ENCODE data around the gene DGKE.

DGKE gene

DNA sequence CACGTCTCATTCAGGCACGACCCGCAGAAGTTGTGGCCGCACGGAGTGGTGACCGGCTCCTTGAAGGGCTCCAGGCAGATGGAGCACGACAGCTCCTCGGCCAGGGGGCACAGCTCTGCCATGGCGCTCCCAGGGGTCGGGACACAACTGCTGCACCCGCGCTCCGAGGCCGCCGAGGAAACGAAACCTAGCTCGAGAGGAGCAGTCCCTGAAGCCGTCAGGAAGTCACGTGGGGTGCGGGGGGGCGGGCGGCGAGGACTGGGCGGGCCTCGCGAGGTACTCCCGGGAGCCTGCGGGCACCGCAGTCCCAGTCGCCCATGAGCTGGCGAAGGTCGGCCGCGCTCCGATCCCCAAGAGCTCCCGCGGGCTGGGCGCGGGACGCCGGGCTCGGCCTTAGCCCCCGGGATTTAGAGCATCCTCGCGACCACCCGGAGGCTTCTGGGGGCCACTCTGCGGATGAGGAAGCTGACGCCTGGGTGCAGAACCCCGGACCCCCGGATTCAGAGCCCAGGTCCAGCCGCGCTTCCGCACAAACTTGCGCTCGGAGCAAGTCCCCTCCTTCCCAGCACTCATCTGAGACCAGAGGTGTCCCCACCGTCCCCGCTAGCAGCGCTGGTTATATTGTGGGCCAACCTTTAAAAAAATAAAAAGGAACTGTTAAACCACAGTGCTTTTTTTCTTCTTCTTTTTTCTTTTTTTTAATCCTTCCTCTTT is 80.1 kb downstream of the DGKE start, which contains the start of gene TRIM25 (continued):
- TF ChIP-seq, protein P1, sequence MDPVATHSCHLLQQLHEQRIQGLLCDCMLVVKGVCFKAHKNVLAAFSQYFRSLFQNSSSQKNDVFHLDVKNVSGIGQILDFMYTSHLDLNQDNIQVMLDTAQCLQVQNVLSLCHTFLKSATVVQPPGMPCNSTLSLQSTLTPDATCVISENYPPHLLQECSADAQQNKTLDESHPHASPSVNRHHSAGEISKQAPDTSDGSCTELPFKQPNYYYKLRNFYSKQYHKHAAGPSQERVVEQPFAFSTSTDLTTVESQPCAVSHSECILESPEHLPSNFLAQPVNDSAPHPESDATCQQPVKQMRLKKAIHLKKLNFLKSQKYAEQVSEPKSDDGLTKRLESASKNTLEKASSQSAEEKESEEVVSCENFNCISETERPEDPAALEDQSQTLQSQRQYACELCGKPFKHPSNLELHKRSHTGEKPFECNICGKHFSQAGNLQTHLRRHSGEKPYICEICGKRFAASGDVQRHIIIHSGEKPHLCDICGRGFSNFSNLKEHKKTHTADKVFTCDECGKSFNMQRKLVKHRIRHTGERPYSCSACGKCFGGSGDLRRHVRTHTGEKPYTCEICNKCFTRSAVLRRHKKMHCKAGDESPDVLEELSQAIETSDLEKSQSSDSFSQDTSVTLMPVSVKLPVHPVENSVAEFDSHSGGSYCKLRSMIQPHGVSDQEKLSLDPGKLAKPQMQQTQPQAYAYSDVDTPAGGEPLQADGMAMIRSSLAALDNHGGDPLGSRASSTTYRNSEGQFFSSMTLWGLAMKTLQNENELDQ (tag by site-specific recombination; IDR thresholded peaks at IDR 0.05; ENCODE audit: low read depth): no peak
- peak; percentile 51; the same call in 1 of the 2 replicates for TF ChIP-seq YY1 (tag by site-specific recombination; IDR thresholded peaks at IDR 0.05)
- peak; percentile 56; the same call in 1 of the 2 replicates for TF ChIP-seq KLF10 (tag by site-specific recombination; IDR thresholded peaks at IDR 0.05)
- TF ChIP-seq ZNF302 (tag by site-specific recombination; IDR thresholded peaks at IDR 0.05; ENCODE audit: low read depth): no peak
- TF ChIP-seq ZNF610 (tag by site-specific recombination; IDR thresholded peaks at IDR 0.05; ENCODE audit: borderline replicate concordance): peak; percentile 9; the same call in 1 of the 2 replicates
- peak; percentile 88 for TF ChIP-seq SP3 (tag by site-specific recombination; IDR thresholded peaks at IDR 0.05)
- TF ChIP-seq, protein P2, sequence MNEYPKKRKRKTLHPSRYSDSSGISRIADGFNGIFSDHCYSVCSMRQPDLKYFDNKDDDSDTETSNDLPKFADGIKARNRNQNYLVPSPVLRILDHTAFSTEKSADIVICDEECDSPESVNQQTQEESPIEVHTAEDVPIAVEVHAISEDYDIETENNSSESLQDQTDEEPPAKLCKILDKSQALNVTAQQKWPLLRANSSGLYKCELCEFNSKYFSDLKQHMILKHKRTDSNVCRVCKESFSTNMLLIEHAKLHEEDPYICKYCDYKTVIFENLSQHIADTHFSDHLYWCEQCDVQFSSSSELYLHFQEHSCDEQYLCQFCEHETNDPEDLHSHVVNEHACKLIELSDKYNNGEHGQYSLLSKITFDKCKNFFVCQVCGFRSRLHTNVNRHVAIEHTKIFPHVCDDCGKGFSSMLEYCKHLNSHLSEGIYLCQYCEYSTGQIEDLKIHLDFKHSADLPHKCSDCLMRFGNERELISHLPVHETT (tag by site-specific recombination; IDR thresholded peaks at IDR 0.05): no peak; the same call in 1 of the 2 replicates
- peak; percentile 30; the same call in 1 of the 2 replicates for TF ChIP-seq IKZF3 (tag by site-specific recombination; IDR thresholded peaks at IDR 0.05)
- TF ChIP-seq ZNF76 (tag by site-specific recombination; IDR thresholded peaks at IDR 0.05; ENCODE audit: borderline replicate concordance, low read depth): peak; percentile 74; the same call in 1 of the 2 replicates
- TF ChIP-seq ZNF843 (tag by site-specific recombination; IDR thresholded peaks at IDR 0.05): peak; percentile 65; the same call in 1 of the 2 replicates
- TF ChIP-seq SP2 (tag by site-specific recombination; IDR thresholded peaks at IDR 0.05): peak; percentile 75
- TF ChIP-seq, protein P3, sequence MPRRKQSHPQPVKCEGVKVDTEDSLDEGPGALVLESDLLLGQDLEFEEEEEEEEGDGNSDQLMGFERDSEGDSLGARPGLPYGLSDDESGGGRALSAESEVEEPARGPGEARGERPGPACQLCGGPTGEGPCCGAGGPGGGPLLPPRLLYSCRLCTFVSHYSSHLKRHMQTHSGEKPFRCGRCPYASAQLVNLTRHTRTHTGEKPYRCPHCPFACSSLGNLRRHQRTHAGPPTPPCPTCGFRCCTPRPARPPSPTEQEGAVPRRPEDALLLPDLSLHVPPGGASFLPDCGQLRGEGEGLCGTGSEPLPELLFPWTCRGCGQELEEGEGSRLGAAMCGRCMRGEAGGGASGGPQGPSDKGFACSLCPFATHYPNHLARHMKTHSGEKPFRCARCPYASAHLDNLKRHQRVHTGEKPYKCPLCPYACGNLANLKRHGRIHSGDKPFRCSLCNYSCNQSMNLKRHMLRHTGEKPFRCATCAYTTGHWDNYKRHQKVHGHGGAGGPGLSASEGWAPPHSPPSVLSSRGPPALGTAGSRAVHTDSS (tag by site-specific recombination; IDR thresholded peaks at IDR 0.05): peak; percentile 30; the same call in 1 of the 2 replicates
- TF ChIP-seq, protein P4, sequence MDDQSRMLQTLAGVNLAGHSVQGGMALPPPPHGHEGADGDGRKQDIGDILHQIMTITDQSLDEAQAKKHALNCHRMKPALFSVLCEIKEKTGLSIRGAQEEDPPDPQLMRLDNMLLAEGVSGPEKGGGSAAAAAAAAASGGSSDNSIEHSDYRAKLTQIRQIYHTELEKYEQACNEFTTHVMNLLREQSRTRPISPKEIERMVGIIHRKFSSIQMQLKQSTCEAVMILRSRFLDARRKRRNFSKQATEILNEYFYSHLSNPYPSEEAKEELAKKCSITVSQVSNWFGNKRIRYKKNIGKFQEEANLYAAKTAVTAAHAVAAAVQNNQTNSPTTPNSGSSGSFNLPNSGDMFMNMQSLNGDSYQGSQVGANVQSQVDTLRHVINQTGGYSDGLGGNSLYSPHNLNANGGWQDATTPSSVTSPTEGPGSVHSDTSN (CRISPR knock-in tag; IDR thresholded peaks at IDR 0.05): peak; percentile 87
- TF ChIP-seq, protein P5, sequence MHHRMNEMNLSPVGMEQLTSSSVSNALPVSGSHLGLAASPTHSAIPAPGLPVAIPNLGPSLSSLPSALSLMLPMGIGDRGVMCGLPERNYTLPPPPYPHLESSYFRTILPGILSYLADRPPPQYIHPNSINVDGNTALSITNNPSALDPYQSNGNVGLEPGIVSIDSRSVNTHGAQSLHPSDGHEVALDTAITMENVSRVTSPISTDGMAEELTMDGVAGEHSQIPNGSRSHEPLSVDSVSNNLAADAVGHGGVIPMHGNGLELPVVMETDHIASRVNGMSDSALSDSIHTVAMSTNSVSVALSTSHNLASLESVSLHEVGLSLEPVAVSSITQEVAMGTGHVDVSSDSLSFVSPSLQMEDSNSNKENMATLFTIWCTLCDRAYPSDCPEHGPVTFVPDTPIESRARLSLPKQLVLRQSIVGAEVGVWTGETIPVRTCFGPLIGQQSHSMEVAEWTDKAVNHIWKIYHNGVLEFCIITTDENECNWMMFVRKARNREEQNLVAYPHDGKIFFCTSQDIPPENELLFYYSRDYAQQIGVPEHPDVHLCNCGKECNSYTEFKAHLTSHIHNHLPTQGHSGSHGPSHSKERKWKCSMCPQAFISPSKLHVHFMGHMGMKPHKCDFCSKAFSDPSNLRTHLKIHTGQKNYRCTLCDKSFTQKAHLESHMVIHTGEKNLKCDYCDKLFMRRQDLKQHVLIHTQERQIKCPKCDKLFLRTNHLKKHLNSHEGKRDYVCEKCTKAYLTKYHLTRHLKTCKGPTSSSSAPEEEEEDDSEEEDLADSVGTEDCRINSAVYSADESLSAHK (tag by site-specific recombination; IDR thresholded peaks at IDR 0.05): 0 out of 2 replicates have a peak, but pooled peaks have one; percentile 40
- peak; percentile 65 for TF ChIP-seq ZNF394 (tag by site-specific recombination; IDR thresholded peaks at IDR 0.05; ENCODE audit: borderline replicate concordance)
- TF ChIP-seq, protein P6, sequence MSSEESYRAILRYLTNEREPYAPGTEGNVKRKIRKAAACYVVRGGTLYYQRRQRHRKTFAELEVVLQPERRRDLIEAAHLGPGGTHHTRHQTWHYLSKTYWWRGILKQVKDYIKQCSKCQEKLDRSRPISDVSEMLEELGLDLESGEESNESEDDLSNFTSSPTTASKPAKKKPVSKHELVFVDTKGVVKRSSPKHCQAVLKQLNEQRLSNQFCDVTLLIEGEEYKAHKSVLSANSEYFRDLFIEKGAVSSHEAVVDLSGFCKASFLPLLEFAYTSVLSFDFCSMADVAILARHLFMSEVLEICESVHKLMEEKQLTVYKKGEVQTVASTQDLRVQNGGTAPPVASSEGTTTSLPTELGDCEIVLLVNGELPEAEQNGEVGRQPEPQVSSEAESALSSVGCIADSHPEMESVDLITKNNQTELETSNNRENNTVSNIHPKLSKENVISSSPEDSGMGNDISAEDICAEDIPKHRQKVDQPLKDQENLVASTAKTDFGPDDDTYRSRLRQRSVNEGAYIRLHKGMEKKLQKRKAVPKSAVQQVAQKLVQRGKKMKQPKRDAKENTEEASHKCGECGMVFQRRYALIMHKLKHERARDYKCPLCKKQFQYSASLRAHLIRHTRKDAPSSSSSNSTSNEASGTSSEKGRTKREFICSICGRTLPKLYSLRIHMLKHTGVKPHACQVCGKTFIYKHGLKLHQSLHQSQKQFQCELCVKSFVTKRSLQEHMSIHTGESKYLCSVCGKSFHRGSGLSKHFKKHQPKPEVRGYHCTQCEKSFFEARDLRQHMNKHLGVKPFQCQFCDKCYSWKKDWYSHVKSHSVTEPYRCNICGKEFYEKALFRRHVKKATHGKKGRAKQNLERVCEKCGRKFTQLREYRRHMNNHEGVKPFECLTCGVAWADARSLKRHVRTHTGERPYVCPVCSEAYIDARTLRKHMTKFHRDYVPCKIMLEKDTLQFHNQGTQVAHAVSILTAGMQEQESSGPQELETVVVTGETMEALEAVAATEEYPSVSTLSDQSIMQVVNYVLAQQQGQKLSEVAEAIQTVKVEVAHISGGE (tag by site-specific recombination; conservative IDR thresholded peaks at IDR 0.05; ENCODE audit: low read depth): peak; percentile 66
- TF ChIP-seq ZFHX2 (tag by site-specific recombination; conservative IDR thresholded peaks at IDR 0.05): 0 out of 2 replicates have a peak, but pooled peaks have one; percentile 30
- no peak for TF ChIP-seq ZNF623 (tag by site-specific recombination; IDR thresholded peaks at IDR 0.05)
- TF ChIP-seq, protein P7, sequence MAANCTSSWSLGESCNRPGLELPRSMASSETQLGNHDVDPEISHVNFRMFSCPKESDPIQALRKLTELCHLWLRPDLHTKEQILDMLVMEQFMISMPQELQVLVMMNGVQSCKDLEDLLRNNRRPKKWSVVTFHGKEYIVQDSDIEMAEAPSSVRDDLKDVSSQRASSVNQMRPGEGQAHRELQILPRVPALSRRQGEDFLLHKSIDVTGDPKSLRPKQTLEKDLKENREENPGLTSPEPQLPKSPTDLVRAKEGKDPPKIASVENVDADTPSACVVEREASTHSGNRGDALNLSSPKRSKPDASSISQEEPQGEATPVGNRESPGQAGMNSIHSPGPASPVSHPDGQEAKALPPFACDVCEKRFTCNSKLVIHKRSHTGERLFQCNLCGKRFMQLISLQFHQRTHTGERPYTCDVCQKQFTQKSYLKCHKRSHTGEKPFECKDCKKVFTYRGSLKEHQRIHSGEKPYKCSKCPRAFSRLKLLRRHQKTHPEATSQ (tag by site-specific recombination; IDR thresholded peaks at IDR 0.05): no peak
- TF ChIP-seq RBAK (tag by site-specific recombination; IDR thresholded peaks at IDR 0.05): peak; percentile 90
- TF ChIP-seq, protein P8, sequence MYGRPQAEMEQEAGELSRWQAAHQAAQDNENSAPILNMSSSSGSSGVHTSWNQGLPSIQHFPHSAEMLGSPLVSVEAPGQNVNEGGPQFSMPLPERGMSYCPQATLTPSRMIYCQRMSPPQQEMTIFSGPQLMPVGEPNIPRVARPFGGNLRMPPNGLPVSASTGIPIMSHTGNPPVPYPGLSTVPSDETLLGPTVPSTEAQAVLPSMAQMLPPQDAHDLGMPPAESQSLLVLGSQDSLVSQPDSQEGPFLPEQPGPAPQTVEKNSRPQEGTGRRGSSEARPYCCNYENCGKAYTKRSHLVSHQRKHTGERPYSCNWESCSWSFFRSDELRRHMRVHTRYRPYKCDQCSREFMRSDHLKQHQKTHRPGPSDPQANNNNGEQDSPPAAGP (tag by site-specific recombination; IDR thresholded peaks at IDR 0.05): 0 out of 2 replicates have a peak, but pooled peaks have one; percentile 53
- peak; percentile 84; the same call in 1 of the 2 replicates for TF ChIP-seq ZNF501 (tag by site-specific recombination; IDR thresholded peaks at IDR 0.05)
- peak; percentile 86 for TF ChIP-seq ZSCAN30 (tag by site-specific recombination; IDR thresholded peaks at IDR 0.05)

Data from HEK293 (cell line).